GM10266 (cell line): ENCODE measurements around the gene F5.

ENCODE experiments used
- DNase-seq: peaks from one replicate; pipeline ENCODE4 v3.0.0; 2012; ENCODE audit errors: extremely low spot score
- TF ChIP-seq, protein P1 (sequence below): IDR thresholded peaks from 2 replicates; pipeline ENCODE4 v1.5.1; 2012; ENCODE audit warnings: mild to moderate bottlenecking, low read depth; ENCODE audit not compliant: control insufficient read depth, insufficient read depth; ENCODE audit errors: missing control alignments

F5 gene

DNA sequence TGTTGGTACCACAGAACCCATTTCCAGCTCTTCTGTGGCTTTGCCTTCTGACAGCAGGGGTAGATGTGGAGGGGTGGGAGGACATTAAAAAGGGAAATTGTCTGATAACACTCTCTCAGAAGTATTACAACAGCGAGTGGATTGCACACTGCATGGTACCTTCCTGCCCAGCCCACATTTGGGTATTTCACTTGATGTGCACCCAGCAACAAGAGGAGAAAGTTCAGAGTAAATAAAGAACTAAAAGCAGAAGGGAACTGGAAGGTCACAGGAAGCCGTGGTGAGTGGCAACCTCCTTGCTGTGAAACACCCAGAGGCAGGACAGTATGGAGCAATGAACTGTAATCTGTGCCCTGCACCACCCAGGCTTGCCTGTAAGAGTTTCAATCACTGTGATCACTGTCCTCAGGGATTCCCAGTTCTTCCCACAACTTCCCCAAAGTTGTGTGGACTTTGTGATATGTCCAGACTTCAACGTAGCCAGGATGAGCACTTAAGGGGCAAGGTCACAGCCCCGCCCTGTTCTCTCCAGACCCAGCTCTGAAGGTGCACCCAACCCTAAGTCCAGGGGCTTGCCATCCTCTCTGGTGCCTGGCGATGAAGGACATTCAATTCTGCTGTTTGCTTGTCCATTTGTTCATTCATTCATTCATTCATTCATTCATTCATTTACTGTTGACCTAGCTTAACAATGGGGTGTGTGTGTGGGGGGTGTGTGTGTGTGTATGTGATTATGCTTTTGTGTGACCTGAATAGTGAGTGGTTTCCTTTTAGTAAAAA lies 18.7 kb upstream of the F5 start:
- DNase-seq = no peak
- TF ChIP-seq, protein P1, sequence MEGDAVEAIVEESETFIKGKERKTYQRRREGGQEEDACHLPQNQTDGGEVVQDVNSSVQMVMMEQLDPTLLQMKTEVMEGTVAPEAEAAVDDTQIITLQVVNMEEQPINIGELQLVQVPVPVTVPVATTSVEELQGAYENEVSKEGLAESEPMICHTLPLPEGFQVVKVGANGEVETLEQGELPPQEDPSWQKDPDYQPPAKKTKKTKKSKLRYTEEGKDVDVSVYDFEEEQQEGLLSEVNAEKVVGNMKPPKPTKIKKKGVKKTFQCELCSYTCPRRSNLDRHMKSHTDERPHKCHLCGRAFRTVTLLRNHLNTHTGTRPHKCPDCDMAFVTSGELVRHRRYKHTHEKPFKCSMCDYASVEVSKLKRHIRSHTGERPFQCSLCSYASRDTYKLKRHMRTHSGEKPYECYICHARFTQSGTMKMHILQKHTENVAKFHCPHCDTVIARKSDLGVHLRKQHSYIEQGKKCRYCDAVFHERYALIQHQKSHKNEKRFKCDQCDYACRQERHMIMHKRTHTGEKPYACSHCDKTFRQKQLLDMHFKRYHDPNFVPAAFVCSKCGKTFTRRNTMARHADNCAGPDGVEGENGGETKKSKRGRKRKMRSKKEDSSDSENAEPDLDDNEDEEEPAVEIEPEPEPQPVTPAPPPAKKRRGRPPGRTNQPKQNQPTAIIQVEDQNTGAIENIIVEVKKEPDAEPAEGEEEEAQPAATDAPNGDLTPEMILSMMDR = no peak

- TF ChIP-seq, protein P1 = peak; percentile 34
These were observed 15.0 kb upstream of the F5 start for GRCh38 chr1:169601096-169601881.

GRCh38 chr1:169595764-169596711 lies 9.8 kb upstream of the F5 start:
- no peak for DNase-seq
- TF ChIP-seq, protein P1 = no peak

More at GRCh38 chr1:169601096-169601881, 15.0 kb upstream of the F5 start:
- peak; percentile 32 for DNase-seq

DNA sequence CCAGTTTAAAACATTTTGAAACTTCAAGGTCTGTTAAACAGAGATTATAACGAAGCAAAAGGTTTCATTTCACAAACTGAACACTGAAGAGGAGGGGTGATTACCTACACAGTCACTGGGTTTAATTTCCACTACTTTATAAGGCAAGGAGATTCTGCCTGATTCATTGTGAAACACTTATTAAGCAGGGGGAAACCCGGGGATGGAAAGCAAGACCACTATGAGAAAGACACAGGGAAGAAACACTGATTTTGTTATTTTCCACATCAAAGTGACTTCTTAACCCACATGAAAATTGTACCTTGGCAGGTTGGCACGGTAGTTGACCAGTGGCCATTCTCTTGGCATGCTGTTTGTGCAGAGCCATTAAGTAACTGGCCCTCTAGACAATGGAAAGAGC lies 8.1 kb upstream of the F5 start:
- peak; percentile 35 for DNase-seq
- TF ChIP-seq, protein P1 = no peak

GRCh38 chr1:169590932-169591331 lies 4.7 kb upstream of the F5 start:
- no peak for DNase-seq
- TF ChIP-seq, protein P1 = no peak

- TF ChIP-seq, protein P1 = no peak
- no peak for DNase-seq
These were observed 2.7 kb upstream of the F5 start for GRCh38 chr1:169588785-169589485.
